ENCODE results near the gene PPFIA2.
"Not testable (repeated sequence)": the region's sequence is repeated elsewhere in the genome, so short reads cannot be mapped to it uniquely, and the experiment has no call there.

Gene PPFIA2

GRCh38 chr12:81659310-81659709 lies 99.8 kb downstream of the PPFIA2 start:
- not testable (repeated sequence) for DNase-seq

- no peak for DNase-seq
These were observed 114.6 kb downstream of the PPFIA2 start for GRCh38 chr12:81644503-81644902.

- no peak for DNase-seq
These were observed 120.0 kb downstream of the PPFIA2 start for GRCh38 chr12:81639196-81639595.

GRCh38 chr12:81633127-81633526 lies 126.0 kb downstream of the PPFIA2 start:
- no peak for DNase-seq

DNA sequence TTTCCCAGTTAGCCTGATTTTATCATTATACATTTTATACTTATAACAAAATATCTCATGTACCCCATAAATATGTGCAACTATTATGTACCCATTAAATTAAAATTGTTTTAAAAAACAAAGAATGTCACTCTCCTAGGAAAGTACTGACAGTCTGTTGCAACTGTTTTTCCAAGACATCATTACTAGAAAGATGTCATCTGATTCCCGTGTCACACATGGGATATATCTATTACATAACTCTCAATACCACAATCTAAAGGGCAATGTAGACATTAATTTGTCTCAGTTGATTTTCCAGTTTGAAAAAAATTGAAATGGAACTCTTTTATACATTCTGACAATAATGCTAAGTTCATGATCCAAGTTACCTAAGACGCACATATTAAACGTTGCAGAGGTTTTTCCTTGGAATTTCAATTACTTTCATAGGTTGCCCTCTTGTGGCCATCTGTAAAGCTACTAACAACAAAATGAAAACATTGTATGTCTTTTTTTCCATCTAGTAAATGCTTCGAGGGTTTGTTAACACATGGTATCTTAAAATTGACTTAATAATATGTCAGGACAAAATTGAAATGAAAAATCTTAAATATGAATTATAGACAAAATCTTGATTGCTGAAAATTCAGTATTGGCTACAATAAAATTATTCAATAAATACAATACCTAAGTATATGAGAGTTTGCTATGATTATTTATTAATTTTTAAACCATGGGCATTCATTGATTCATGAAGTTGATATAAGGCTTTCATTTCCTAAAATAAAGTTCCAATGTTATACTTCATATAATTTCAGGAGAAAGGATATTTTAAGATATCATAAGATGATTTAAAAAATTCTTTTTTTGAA lies 131.6 kb downstream of the PPFIA2 start:
- DNase-seq: no peak

DNA sequence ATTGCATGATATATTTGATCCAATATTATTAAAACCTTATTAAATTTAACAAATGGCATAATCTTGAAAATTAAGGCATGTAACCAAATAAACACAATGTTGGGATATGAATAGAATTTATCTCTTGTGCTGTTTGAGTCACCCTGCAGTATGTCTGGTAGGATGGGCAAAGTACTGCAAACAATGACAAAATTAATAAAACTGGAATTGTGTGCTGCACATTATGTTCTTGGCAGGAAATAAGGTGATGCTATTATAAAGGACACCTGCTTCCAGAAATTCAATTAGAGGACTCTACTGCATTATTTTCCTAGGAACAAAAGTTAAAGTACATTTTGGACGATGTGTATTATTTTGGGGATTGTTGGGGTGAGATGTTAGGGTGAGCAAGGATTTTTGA lies 132.7 kb downstream of the PPFIA2 start:
- no peak for DNase-seq

DNA sequence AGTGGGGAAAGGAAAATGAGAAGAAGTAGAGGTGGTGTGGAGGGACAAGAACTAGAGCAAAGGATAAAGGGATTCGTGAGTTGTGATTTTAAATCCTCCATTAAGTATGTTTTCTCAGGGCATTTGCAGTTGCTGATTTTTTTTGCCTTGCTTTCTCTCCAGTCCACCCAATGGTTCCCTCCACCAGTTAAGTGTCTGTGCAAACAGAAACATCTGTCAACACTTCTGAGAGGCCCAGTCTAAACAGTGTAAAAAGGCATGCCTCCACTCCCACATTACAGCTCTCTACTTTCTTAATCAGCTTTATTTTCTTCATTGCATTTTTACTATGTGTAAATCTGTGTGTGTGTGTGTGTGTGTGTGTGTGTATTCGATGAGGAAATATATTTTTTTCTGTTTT lies 141.2 kb downstream of the PPFIA2 start:
- DNase-seq: no peak

DNA sequence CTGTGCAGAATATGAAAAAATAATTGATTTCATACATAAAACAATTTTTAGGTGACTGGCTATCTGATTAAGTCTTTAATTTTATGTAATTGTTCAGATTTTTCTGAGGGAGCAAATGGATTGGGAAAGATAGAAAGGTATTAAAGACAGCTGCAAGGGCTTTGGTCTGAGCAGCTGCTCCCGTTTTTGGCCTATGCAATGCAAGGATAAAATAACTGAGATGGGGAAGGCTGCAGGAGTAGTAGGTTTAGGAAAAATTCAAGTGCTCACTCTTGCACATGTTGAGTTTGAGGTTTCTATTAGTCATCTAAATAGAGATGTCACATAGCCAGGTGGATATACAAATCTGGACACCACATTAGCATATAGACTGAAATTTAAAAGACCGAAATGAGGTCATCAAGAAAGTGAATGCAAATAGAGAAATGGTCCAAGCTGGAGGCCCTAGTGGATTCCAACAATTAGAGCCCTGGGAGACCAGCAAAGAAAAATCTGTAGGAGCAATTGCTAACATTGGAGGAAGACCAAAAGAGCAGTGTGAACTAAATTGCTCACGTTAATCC lies 144.0 kb downstream of the PPFIA2 start:
- no peak for DNase-seq

- no peak for DNase-seq
These were observed 147.9 kb downstream of the PPFIA2 start for GRCh38 chr12:81610955-81611889.

- DNase-seq: no peak
These were observed 161.1 kb downstream of the PPFIA2 start for GRCh38 chr12:81597928-81598604.

DNA sequence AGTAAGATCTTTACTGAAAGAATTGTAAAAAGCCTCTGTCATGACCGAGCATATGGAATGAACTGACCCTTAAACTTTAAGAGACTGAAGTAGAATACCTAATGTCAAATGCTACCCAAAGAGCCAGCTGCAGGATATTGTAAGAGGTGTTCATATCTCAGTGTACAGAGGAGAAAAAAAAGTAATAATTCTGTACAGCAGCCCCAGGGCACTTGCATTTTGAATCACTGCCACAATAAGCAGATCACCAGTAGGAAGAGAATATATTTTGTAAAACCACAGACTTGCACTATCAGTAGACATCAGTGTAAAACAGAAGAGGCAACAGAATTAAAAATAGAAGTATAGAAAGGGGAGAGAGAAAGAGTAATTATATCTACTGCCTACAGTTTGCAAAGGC lies 162.6 kb downstream of the PPFIA2 start:
- DNase-seq: no peak

DNA sequence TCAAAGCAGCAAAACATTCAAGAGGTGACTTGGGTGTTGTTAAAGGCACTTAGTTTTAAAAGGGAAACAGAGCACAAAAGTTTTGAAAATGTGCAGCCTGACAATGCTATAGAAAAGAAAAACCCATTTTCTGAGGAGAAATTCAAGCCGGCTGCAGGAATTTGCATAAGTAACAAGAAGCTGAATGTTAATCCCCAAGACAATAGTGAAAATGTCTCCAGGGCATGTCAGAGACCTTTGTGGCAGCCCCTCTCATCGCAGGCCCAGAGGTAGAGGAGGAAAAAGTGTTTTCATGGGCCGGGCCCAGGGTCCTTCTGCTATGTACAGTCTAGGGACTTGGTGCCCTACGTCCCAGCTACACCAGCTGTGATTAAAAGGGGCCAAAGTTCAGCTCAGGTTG lies 167.9 kb downstream of the PPFIA2 start:
- no peak for DNase-seq

- not testable (repeated sequence) for DNase-seq
These were observed 168.4 kb downstream of the PPFIA2 start for GRCh38 chr12:81590703-81591102.

- no peak for DNase-seq
These were observed 170.7 kb downstream of the PPFIA2 start for GRCh38 chr12:81588235-81589008.

DNA sequence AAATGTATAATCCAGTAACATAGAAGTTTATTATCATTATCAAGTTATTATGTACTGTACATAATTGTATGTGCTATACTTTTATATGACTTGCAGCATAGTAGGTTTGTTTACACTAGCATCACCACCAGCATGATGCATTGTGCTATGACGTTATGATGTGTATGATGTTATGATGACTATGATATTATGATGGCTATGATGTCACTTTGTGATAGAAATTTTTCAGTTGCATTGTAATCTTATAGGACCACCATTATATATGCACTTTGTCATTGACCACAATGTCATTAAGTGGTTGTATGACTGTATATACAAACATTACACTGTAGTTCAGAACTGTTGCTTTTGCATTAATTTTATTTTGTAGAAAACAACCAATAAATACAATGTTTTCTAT lies 173.4 kb downstream of the PPFIA2 start:
- no peak for DNase-seq

DNA sequence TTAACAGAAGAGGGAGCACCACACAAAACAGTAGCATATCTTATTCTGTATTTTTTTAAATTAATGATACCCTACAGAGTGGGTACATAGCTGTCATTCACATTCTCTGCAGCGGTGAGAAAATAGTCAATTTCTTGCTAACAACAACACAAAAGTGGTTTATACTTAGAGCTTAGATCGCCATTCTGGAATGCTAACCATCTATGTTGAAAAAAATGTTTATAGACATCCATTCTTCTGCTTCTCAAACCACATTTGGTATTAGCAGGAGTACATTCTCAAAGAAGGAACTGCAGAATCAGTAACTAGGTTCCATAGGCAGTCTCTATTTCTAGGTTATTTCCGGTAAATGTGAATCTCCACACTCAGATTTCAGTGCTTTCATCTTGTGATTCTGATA lies 185.9 kb downstream of the PPFIA2 start:
- no peak for DNase-seq

GRCh38 chr12:81572411-81572810 lies 186.7 kb downstream of the PPFIA2 start:
- no peak for DNase-seq

DNA sequence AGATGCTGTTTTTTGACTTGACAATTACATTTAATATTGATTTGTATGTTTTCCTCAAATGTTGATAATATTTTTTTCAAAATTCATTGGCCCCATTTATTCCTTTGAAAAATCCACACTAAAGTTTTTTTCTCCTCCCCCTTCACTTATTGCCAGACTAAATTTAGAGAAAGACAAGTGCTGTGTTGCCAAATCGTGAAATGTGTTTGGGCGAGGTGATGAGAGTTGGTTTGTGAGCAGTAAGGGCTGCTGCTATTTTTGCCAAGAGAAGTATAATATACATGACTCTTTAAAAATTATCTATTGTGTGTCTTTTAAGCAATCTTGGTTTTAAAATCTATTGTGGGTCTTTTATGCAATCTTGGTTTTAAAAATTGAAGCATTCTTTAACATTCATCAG lies 188.9 kb downstream of the PPFIA2 start:
- DNase-seq: no peak

DNA sequence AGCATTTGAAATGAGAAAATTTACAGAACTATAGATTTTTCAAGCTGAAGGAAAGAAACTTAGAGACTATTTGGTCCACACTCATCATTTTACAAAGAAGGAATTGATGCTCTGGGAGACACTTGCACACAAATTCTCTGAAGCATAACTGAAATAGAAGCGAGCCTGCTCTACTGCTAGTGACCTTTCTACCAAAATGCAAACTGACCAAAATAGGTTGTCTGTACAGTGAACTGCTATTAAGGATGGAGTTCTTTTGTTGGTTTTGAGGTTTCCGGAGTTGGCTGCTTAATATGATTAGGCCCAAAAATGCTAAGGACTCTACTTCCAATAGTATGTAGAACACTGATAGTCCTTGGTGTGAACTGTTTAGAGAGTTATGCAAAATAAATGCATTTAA lies 194.9 kb downstream of the PPFIA2 start:
- DNase-seq: no peak

GRCh38 chr12:81558031-81558430 lies 201.1 kb downstream of the PPFIA2 start:
- no peak for DNase-seq

DNA sequence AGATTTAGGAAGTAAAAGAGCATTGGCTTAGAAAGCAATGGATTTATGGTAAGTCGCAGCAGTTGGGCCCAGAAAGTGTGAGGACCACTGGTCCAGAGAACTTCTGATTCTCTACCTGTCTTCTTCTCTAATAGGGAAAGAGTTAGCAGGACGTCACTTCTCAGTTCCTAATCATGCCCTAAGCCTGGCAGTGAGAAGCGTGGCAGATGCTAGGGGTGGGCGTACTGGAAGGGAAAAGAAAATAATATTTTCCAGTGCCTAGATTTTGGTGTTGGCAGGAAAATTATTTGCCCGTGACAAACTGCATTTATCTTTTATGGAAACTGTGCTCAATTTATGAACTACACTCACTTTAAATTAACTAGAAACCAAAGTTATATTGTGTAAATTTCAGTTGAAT lies 212.3 kb downstream of the PPFIA2 start:
- DNase-seq: no peak

DNA sequence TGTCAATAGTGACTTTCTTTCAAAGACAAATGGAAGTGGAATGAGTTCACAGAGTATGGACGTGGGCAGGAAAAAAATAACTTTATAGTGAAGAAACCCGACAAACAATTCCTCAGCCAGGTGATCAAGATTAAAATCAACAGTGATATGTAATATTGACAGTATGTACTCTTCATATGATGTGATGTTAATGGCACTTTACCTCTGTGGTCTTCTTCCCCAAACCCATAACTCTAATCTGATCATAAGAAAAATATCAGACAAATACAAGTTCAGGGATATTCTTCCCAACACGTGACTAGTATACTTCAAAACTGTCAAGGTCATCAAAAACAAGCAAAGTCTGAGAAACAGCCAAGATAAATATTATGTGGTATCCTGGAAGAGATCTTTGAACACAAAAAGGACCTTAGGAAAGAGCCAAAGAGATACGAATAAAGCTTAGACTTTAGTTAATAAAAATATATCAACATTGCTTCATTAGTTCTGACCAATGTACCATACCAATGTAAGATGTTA lies 215.5 kb downstream of the PPFIA2 start:
- DNase-seq: no peak
